Mesodermal cell (in vitro differentiated cells): ENCODE data around the gene DNALI1.
"Not testable (repeated sequence)": the region's sequence is repeated elsewhere in the genome, so short reads cannot be mapped to it uniquely, and the experiment has no call there.

Experiments used
- H3K27ac ChIP-seq: 2 replicates; pipeline ENCODE4 v1.7.0; 2013; ENCODE audit warnings: mild to moderate bottlenecking, low read depth, low read length, moderate library complexity; ENCODE audit not compliant: severe bottlenecking
- H3K36me3 ChIP-seq: 2 replicates; pipeline ENCODE4 v1.7.1; 2013; ENCODE audit warnings: mild to moderate bottlenecking, low read length, moderate library complexity; ENCODE audit not compliant: control insufficient read depth, insufficient read depth
- H3K4me1 ChIP-seq: one replicate; pipeline ENCODE4 v1.7.1; 2013; ENCODE audit warnings: mild to moderate bottlenecking, low read length; ENCODE audit not compliant: insufficient read depth, control insufficient read depth, poor library complexity, severe bottlenecking
- H3K4me3 ChIP-seq: 2 replicates; pipeline ENCODE4 v1.7.0; 2013; ENCODE audit warnings: low read length, control low read depth, mild to moderate bottlenecking; ENCODE audit not compliant: insufficient read depth, poor library complexity, severe bottlenecking; ENCODE audit errors: extremely low read depth
- H3K9me3 ChIP-seq: 2 replicates; pipeline ENCODE4 v1.7.1; 2013; ENCODE audit warnings: mild to moderate bottlenecking, low read length, moderate library complexity; ENCODE audit not compliant: control insufficient read depth
- WGBS, 2 experiments: methylation state at CpG; one replicate each; pipeline ENCODE4 v1.1.5; 2013; ENCODE audit warnings: missing lambda C conversion rate in 2 of 2; ENCODE audit not compliant: insufficient coverage in 2 of 2; 5-methylcytosine and 5-hydroxymethylcytosine counted together

DNALI1 gene

DNA sequence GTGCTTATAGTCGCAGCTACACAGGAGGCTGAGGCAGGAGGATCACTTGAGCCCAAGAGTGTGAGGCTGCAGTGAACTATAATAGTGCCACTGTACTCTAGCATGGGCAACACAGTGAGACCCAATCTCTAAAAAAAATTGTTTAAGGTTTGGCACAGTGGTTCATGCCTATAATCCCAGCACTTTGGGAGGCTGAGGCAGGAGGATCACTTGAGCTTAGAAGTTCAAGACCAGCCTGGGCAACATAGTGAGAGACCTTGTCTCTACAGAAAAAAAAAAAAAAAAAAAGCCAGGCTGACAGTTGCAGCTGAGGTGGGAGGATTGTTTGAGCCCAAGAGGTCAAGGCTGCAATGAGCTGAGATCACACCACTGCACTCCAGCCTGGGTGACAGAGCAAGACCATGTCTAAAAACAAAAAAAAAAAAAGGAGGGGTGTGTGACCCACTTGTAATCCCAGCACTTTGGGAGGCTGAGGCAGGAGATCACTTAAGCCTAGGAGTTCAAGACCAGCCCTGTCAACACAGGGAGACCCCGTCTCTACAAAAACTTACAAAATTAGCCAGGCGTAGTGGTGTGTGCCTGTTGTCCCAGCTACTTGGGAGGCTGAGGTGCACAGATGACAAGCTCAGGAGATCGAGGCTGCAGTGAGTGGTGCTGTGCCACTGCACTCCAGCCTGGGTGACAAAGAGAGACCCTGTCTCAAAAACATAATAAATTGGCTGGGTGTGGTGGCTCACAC is 24.2 kb upstream of the DNALI1 start:
- H3K4me1 ChIP-seq, H3K9me3 ChIP-seq, H3K27ac ChIP-seq, H3K4me3 ChIP-seq: not testable (repeated sequence)
- H3K36me3 ChIP-seq, result peaks cover 25% of the 10 kb centered on the region
- WGBS, 2 experiments, result 87 to 100% methylated on average over 4 of the region's 4 CpGs

DNA sequence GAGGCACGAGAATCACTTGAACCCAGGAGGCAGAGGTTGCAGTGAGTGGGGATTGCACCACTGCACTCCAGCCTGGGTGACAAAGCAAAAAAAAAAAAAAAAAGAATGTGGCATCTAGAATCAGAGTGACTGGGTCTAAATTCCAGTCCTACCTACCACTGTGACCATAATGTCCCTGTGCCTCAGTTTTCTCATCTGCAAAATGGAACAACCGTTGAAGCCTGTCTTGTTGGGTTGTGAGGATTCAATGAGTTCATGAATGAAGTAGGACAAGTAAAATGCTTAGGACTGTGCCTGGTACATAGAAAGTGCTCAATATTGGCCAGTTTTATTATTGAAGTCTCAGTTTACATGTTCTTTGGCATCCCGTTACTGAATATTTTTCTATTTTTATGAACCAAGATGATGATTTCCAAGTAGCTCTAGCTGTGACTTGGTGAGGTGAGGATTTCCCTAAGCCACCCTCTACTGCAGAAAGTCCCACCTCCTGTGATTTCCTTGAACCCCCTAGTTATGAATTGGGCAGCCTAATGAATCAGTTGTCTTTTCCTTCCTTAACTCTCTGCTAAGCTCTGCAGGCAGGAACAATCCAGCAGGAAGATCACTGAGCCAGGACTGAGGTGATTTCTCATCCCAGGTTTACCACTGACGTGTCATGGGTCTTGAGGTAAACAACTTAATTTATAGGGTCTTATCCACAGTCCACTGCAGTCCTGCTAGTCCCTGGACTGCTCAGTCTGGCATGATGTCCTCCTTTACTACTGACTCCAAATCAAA is 23.2 kb upstream of the DNALI1 start:
- 93 to 100% methylated on average over 2 to 3 of the region's 4 CpGs for WGBS, 2 experiments
- Histone ChIP-seq H3K9me3 (no peaks in the 10 kb centered on the region), H3K27ac (no peak overlapping the region), H3K36me3 (peaks cover 32% of the 10 kb centered on the region), H3K4me3 (no peak overlapping the region), H3K4me1 (peaks cover 6% of the 10 kb centered on the region)

DNA sequence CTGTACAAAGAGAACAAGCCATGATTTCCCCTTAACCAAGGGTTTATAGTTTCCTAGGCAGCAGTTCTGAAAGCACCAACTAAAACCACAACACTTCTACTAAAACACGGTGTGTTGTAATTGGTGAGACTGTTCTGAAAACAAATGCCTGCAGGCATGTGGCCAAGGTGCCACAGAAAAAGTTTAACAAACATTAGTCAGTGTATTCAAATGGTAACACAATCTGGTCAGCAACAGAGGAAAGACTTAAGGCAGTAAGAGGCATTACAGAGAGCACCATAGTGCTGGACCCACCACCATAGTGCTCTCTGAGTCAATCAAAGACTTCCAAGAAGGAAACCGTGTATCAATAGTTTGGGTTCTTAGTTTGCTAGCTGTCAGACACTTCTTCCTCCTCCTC is 19.4 kb upstream of the DNALI1 start:
- 71 to 100% methylated on average over 1 of the region's 2 CpGs for WGBS, 2 experiments
- Histone ChIP-seq H3K9me3 (no peaks in the 10 kb centered on the region), H3K4me1 (peaks cover 6% of the 10 kb centered on the region), H3K27ac (no peak overlapping the region), H3K36me3 (peaks cover 66% of the 10 kb centered on the region), H3K4me3 (no peak overlapping the region)

DNA sequence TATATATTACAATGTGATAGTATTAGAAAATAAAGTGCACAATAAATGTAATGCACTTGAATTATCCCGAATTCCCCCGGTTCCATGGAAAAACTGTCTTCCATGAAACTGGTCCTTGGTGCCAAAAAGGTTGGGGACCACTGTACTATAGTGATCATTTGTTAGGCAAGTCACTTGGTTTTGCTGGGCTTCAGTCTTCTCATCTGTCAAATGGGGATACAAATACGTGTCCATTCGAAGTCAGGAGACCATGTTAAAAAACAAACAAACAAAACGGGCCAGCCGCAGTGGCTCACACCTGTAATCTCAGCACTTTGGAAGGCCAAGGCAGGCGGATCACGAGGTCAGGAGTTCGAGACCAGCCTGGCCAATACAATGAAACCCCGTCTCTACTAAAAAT is 17.6 kb upstream of the DNALI1 start:
- peaks cover 74% of the 10 kb centered on the region for H3K36me3 ChIP-seq
- not testable (repeated sequence) for H3K4me3 ChIP-seq, H3K9me3 ChIP-seq, H3K27ac ChIP-seq, H3K4me1 ChIP-seq
- WGBS, 2 experiments, result 94 to 98% methylated on average over 7 to 10 of the region's 10 CpGs

DNA sequence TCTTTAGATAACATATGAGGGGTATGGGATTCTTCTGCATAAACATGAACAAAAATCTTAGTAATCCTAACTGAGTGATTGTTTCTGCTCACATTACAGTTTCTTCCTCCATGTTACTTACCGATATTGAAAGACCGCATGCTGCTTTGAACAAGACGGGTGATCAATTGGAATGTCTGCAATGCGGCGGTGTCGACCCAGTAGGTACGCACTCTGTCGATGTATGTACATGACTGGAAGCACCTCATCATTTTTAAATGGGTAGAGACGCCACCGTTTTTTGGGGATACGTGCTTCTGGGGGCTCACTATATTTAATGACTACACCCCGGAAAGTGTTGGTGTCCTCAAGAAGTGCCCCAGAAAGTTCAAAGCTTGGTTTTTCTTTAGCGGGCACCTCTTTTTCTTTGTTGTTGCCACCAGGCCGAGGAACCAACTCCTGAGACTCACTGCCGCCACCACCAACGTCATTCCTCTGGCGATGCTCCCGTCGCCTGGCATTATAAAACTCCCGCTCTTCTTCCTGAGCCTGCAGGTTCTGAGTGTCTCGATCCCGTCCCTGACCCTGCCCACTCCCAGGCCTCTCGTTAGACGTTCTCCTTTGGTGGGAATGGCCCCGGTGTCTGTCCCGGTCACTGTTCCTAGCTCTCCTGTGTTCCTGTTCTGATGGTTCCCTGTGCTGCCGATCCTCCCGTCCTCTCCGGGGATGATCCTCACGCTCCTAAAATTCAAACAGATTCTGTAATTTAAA is 16.5 kb upstream of the DNALI1 start:
- WGBS, 2 experiments, result 95 to 97% methylated on average over 28 to 29 of the region's 30 CpGs
- H3K4me3 ChIP-seq, result no peak overlapping the region
- H3K4me1 ChIP-seq, result no peaks in the 10 kb centered on the region
- H3K27ac ChIP-seq, result no peak overlapping the region
- H3K9me3 ChIP-seq, result no peaks in the 10 kb centered on the region
- H3K36me3 ChIP-seq, result peaks cover 81% of the 10 kb centered on the region

DNA sequence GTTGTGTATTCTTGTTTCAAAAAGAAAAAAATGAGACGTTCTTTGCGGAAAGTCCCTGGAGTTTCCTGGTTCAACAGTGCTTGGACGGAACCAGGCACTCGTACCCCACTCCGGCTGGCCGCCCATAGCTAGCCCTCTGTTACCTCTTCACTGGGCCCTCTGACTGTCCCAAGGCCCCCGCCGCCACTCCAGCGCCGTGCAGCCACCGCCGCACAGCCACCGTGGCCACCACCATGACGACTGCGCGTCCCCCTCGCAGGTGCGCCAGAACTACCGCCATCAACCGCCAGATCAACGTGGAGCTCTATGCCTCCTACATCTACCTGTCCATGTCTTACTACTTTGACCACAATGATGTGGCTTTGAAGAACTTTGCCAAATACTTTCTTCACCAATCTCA is 12.2 kb upstream of the DNALI1 start:
- Histone ChIP-seq H3K4me1 (no peaks in the 10 kb centered on the region), H3K9me3 (no peaks in the 10 kb centered on the region), H3K36me3 (peaks cover 73% of the 10 kb centered on the region), H3K4me3 (no peak overlapping the region), H3K27ac (no peak overlapping the region)
- WGBS, 2 experiments, result 92 to 100% methylated on average over 7 to 13 of the region's 21 CpGs

DNA sequence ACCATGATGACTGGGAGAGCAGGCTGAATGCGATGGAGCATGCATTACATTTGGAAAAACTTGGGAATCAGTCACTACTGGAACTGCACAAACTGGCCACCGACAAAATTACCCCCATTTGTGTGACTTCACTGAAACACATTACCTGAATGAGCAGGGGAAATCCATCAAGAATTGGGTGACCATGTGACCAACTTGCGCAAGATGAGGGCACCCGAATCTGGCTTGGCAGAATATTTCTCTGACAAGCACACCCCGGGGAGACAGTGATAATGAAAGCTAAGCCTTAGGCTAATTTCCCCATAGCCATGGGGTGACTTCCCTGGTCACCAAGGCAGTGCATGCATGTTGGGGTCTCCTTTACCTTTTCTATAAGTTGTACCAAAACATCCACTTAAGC is 11.7 kb upstream of the DNALI1 start:
- Histone ChIP-seq H3K9me3 (no peaks in the 10 kb centered on the region), H3K27ac (no peak overlapping the region), H3K36me3 (peaks cover 69% of the 10 kb centered on the region), H3K4me3 (no peak overlapping the region), H3K4me1 (no peaks in the 10 kb centered on the region)
- 98% methylated on average over 5 of the region's 5 CpGs for WGBS, 2 experiments

DNA sequence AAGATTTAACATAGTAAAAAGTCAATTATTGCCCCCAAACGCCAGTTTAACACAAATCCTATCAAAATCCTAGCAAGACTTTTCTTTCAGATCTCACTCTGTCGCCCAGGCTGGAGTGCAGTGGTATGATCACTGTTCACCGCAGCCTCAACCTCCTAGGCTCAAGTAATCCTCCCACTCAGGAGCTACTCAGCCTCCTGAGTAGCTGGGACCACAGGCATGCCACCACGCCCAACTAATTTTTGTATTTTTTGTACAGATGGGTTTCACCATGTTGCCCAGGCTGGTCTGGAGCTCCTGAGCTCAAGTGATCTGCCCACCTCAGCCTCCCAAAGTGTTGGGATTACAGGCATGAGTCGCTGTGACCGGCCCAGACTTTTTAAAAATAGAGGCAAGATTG is 7.4 kb upstream of the DNALI1 start:
- Histone ChIP-seq H3K9me3 (peaks cover under 1% of the 10 kb centered on the region), H3K36me3 (peaks cover 54% of the 10 kb centered on the region), H3K4me3 (no peak overlapping the region), H3K4me1 (peaks cover 7% of the 10 kb centered on the region), H3K27ac (no peak overlapping the region)
- WGBS, 2 experiments, result 90 to 98% methylated on average over 3 to 5 of the region's 6 CpGs

DNA sequence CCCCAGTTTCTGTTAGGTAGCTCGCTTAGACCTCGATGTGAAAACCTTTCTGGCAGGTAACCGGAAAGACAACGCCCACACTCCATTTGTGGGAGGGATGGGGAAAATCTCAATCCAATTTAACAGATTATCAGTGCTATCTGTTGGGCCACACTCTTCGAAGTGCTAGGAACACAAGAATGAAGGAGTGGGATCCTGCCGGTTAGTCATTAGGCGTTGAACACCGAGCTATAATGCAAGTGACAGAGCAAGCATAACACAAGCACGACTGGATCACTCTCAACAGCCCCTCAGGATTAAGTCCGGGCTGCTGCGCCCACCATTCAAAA is 3.2 kb upstream of the DNALI1 start:
- Histone ChIP-seq H3K4me3 (peak overlapping the region; percentile 95), H3K4me1 (peaks cover 10% of the 10 kb centered on the region), H3K9me3 (peaks cover 8% of the 10 kb centered on the region), H3K27ac (peak overlapping the region; percentile 87), H3K36me3 (peaks cover 20% of the 10 kb centered on the region)
- 6 to 10% methylated on average over 7 to 11 of the region's 11 CpGs for WGBS, 2 experiments

DNA sequence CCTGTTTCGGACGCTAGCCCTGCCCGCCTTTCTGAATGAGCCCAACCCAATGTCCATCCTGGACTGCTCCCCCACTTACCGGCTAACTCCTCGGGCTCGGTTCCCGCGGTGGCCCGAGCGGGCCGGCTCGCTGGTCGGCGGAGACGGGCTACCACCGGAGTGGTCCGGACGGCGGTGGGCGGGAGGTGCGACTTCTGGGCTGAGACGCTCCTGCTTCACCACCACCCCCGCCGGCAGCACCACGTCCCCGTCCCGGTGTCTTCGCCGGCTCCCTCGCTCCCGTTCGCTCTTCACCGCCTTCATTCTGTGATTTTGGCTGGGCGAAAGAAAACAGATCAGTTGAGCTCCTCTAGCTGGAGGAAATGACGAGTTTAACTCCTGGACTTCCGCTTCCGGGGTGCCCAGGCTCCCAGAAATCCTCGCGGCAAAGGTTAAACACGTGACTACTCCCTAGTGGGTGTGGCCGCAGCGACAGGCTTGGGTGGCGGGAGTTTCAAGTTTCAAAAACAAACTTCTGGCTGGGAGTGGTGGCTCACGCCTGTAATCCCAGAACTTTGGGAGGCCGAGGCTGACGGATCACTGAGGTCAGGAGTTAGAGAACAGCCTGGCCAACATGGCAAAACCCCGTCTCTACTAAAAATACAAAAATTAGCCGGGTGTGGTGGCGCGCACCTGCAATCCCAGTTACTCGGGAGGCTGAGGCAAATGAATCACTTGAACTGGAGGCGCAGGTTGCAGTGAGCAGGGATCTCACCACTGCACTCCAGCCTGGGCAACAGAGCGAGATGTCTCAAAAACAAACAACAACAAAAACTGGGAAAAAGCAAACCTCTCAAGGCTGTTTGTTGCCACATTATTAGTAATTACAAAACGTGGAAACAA is 2.6 kb upstream of the DNALI1 start, which contains the start of gene SNIP1:
TSS of gene SNIP1 (minus strand) at position 367 of the 882 bp plus-strand sequence. CDS start at position 303, 64 bp downstream.
- peaks cover 8% of the 10 kb centered on the region for H3K9me3 ChIP-seq
- H3K27ac ChIP-seq, result peak within 1 kb of the TSS; percentile 87
- peak within 1 kb of the TSS; percentile 95 for H3K4me3 ChIP-seq
- H3K4me1 ChIP-seq, result peaks cover 10% of the 10 kb centered on the region
- 13% methylated on average over 44 to 45 of the region's 54 CpGs for WGBS, 2 experiments
- peaks cover 15% of the 10 kb centered on the region for H3K36me3 ChIP-seq
